ENCODE data around the gene TAF1.

DNA sequence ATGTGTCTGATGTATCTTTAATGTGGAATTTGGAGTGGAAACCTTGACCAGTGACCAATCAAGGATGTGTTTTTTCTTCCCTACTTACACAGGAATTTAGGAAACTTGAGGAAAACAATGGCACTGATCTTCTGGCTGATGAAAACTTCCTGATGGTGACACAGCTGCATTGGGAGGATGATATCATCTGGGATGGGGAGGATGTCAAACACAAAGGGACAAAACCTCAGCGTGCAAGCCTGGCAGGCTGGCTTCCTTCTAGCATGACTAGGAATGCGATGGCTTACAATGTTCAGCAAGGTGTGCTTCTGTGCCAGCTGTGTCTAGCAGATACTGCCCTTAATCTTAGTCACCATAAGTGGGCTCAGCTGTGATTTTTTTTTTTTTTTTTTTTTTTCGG lies 12.6 kb downstream of the TAF1 start:
- TF ChIP-seq, protein P1, sequence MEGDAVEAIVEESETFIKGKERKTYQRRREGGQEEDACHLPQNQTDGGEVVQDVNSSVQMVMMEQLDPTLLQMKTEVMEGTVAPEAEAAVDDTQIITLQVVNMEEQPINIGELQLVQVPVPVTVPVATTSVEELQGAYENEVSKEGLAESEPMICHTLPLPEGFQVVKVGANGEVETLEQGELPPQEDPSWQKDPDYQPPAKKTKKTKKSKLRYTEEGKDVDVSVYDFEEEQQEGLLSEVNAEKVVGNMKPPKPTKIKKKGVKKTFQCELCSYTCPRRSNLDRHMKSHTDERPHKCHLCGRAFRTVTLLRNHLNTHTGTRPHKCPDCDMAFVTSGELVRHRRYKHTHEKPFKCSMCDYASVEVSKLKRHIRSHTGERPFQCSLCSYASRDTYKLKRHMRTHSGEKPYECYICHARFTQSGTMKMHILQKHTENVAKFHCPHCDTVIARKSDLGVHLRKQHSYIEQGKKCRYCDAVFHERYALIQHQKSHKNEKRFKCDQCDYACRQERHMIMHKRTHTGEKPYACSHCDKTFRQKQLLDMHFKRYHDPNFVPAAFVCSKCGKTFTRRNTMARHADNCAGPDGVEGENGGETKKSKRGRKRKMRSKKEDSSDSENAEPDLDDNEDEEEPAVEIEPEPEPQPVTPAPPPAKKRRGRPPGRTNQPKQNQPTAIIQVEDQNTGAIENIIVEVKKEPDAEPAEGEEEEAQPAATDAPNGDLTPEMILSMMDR (IDR thresholded peaks at IDR 0.05): no peak
- TF ChIP-seq POLR2A (IDR thresholded peaks at IDR 0.05): no peak

Measured in body of pancreas (tissue), 4 donors.